HT-29 (cell line): ENCODE data around the gene KLRK1. TPM values are rescaled to one million over a fixed set of nuclear protein-coding genes. Genes with fewer than 3 reads are reported as not detected.
"Not testable (repeated sequence)": the region's sequence is repeated elsewhere in the genome, so short reads cannot be mapped to it uniquely, and the experiment has no call there.

ENCODE experiments used
- DNase-seq: peaks from one replicate; pipeline ENCODE4 v3.0.0-alpha.2; 2015; ENCODE audit warnings: low spot score
- total RNA-seq: library from RNA; depleted of rRNA; stranded (reverse); fragments of >200 nt; shearing (Covaris generic); gene quantifications from 2 replicates; pipeline ENCODE4 v1.2.3, GENCODE V29; 2014

The KLRK1 gene
- total RNA-seq, 1 experiment from 2014 or later: 0.05 TPM

DNA sequence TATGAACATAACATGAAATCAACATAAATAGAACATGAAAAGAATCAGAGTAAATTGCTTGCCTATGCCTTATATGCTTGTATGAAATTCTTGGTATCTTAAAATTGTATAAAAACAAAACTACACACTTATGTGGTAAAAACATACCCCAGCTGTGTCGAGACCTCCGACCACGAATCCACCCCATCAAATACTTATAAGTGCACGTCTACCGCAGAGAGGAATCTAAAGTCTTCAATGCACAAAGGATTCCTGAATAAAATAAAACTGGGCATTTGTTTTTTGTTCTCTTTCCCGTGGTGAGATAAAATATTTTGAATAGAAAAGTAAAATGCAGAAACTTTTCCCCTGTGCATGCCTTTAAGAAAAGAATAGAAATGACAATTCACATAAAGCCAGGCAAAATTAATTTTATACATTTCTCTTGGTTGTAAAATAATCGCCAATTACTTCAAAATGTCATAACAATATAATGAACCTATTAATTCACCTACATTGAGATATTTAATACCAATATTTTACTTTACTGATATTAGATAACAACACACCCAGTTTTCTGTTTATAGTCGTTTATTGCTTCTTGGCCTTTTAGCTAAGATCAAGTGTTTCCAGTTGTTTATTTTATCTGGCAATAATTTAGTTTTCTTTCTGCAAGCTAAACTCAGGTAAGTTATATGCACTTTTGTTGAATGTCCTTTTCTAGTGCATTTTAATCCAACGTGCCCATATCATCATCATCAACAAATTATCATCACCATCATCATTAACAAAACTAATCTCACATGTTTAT is 1.0 kb downstream of the KLRK1 start:
- no peak for DNase-seq

DNA sequence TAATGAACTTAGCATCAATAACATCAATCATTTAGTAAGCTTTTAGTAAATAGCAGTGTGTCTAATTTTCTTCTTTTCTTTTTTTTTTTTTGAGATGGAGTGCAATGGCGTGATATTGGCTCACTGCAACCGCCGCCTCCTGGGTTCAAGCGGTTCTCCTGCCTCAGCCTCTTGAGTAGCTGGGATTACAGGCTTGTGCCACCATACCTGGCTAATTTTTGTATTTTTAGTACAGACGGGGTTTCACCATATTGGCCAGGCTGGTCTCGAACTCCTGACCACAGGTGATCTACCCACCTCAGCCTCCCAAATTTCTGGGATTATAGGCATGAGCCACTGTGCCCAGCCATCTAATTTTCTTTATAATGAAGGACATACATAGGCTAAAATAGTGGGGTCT is 2.3 kb downstream of the KLRK1 start:
- DNase-seq: not testable (repeated sequence)

DNA sequence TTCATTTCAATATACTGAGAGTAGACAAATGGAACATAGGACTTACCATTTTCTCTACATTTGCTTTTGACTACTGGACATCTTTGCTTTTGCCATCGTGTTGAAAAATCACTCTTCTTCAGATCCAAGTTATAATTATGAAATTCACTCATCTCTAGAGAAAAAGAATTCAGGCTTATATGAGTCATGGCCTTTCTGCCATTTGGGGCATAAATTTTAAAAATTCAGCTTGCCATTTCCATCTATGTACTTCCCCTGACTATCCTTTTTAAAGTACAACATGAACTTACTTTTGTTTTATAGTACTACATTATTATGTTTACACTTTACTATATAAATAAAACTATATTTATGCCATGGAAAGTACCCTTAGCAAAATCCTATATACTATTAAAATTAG is 3.0 kb downstream of the KLRK1 start:
- DNase-seq: no peak

DNA sequence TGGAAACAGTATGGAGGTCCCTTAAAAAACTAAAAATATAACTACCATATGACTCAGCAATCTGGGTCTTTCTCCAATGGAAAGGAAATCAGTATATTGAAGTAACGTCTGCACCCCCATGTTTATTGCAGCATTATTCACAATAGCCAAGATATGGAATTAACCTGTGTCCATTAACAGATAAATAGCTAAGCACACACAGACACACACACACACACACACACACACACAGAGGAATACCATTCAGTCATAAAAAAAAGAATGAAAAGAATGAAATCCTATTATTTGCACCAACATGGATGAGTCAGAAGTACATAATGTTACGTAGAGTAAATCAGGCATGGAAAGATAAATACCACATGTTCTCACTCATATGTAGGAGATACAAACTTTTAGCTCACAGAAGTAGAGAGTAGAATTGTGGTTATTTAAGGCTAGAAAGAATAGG is 4.7 kb downstream of the KLRK1 start:
- DNase-seq: peak; percentile 25

DNA sequence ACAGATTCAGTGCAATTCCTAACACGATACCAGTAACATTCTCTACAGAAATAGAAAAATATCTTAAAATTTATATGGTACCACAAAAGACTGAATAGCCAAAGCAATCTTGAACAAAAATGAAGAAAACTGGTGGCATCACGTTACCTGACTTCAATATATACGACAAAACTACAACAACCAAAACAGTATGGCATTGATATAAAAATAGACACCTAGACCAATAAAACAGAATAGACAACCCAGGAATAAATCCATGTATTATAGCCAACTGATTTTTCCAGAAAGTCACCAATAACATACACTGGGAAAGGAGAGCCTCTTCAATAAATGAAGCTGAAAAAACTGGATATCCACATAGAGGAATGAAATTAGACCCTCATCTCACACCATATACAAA is 5.7 kb downstream of the KLRK1 start:
- DNase-seq: no peak

DNA sequence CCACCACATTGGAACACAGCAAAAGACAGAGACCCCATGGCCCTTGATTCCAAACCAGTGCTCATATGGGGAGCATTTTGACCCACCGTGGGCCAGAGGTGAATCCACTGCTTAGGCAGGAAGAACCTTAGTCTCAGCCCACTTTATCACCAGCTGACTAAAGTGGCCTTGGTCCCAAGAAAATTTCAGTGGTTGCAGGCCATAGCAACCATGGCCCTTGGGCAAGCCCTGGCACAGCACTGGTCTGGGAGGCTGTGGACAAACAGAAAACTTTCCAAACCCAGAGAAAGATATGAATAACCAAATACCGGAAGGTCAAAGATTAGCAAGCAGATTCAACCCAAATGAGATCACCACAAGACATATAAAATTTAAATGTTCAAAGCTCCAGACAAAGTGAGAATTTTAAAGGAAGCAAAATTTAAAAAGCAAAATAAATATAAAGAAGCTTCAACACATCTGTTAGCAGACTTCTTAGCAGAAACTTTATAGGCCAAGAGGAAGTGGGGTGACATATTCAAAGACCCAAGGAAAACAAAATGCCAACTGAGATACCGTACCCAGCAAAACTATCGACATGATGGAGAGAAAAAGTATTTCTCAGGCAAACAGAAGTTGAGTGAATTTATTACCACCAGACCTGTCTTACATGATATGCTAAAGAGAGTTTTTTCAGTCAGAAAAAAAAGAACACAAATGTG is 7.8 kb downstream of the KLRK1 start:
- DNase-seq: no peak

DNA sequence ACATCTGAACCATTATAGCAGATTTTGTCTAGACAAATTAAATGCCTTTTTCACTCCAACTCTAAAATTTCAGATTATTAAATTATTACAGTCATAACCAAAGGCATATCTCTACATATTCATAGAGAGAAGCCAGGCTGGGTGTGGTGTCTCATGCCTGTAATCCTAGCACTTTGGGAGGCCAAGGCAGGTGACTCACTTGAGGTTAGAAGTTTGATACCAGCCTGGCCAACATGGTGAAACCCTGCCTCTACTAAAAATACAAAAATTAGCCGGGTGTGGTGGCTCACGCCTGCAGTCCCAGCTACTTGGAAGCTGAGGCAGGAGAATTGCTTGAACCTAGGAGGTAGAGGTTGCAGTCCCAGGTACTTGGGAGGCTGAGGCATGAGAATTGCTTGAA is 11.1 kb downstream of the KLRK1 start:
- not testable (repeated sequence) for DNase-seq

DNA sequence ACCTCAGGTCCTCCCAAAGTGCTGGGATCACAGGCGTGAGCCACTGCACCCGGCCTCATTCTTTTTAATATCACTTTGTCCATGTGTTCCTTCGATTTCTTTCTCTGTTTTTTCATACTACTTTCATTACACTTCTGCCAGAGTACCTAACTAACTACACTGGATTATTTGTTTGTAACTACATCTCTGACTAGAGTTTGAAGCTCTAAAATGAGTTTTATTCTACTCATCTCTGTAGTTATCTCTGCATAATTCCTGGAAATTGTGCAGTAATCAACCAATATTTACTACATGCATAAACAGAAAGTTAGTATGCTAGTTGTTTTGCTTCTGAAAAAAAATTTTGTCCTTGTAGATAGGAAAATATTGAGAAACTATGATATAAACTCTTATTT is 15.2 kb downstream of the KLRK1 start:
- no peak for DNase-seq

DNA sequence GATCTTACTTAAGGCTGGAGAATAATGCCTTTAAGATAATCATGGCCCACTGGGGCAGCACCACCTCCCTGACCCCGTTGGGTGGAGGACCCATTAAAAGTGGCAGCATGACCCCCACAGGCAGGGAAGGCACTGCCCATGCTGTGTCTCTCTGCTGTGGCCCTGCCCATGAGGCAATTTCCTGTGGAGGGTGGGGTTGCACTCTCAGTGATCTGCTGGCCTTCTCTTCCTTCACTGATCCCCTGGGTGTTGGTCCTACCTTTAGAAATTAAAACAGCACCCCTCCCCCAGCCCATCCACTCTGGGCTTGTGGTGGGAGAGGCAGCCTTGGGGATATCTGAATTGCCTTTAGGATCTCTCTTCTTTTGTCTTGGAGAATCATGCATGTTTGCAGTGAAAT is 17.3 kb downstream of the KLRK1 start:
- no peak for DNase-seq

DNA sequence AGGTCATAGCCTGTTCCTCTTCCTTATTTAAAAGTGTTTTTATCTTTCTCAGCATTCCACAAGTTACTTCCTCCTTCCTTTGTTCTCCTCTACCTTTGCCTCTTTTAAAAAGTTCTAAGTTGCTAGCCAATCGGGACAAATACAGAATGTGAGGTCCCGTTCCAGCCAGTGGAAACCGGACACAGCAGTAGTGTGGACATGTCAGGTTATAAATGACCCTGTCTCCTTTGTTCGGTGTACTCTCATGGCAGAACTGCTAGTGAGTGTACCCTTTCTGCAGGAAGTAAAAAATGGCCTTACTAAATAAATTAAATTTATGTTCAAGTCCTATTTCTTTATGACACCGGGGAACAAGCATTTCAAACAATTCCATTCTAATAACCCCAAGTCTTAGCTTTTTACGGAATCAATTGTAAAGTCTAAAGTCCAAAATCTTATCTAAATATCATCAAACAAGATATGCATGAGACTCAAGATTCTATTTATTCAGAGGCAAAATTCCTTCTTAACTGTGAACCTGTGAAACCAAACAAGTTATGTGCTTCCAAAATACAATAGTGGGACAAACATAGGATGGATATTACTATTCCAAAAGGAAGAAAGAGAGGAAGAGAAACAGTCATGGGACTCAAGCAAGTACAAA is 17.8 kb downstream of the KLRK1 start:
- DNase-seq: peak; percentile 61

DNA sequence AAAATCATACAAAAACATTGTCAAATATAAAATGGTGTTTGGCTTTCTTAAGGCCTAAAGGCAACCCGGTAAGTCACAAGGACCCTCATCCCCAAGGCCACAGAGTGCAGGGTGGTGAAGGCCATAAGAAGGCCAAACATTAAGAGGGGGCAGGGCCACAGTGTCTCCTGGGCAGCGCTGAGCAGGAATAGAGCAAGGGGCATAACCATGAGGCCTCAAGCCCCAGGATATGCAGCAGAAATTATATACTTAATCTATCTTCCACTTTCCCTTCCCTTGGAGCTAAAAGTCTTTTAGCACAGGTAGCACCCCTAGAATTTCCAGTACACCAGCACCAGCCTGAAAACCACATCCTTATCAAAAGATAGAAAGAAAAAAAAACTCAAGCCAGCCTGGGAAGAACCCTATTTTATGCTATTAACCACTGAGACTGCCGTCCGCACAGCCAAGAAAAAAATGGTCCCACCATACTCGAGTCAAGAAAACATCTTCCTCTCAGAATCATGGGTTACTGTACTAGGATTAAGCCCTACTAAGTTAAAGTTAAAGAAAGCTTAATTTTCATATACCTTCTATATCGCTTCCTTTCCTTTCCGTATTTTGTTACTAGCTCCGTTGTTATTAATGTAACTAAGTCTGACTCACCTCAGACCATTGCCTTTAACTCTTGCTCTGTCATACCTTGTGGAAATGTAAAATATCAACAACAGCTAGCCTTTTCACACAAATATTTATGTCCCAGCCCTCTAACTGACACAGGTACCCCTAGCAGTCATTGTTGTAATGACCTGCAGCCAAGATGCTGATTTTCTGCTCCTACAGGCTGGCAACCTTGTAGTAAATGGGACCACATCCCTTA is 20.1 kb downstream of the KLRK1 start:
- DNase-seq: no peak

DNA sequence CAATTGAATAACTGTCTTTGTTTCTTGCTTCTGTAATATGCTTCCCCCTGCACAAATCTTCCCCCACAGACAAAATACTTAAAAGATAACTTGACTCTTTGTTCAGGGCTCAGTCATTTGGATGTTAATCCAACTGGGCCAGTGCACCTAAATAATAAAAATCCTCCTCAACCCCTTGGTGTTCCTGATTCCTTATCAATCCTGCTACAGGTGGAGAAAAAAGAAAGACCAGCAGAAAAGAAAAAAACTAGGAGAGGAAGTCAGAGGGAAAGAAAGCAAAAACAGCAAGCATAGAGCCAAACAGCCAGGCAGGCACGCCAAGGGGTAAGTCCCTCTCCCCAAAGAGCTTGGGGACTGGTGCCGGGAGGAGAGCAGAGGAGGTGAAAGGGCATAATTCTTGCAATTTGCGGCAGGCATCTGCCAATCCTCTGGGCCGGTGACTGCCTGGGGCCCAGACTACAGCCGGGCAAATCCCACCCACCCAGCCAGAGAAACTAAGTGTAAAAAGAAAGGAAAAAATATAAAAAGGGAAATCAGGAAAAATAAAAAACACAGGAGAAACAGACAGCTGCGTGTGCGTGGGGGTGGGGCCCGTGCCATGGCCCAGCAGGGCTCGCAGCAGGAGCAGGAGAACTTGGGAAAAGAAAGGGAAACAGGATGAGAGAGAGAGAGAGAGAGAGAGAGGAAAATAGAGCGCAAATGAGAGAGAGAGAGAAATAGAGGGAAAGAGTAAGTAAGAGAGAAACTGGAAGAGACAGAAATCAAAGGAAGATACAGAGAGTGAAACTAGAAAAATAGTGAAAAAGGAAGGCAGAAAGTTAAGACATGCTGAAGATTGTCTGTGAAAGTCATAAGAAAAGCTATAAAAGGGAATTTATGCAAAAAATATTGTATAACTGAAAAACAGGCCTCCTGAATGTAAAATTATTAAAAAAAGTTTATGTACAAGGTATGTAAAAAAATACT is 21.4 kb downstream of the KLRK1 start:
- no peak for DNase-seq

DNA sequence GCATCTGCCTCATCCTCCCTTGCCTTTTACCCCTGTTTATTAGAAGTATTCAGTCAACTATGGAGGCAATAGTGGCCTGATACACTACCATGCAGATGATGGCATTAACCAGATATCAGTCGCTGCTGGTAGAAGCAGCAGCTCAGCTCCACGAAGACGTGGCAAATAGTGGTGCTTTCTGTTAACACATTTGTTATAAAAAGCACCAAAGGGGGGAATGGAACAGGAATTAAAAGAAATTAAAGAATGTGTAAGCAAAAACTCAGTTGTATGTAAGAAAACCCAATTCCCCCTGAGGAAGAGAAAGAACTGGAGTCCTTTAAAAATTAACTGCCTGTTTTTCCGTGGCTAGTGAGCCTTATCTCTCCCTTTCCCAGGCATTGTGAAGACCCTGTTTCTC is 22.1 kb downstream of the KLRK1 start:
- DNase-seq: not testable (repeated sequence)

DNA sequence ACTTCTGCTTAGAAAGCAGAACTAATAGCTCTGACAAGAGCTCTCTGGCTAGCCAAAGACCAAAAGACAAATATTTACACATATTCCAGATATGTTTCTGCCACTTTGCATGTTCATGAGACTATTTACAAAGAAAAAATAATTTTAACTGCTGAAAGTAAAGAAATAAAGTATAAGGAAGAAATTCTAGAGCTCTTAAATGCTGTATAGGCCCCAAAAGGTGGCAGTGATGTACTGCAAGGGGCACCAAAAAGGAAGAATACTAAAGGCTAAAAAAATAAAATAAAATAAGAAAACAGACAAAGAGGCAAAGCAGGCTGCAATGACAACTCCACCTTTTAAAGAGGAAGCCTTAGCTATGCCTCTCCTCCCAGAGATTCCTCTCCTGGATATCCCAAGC is 23.0 kb downstream of the KLRK1 start:
- DNase-seq: peak; percentile 44

DNA sequence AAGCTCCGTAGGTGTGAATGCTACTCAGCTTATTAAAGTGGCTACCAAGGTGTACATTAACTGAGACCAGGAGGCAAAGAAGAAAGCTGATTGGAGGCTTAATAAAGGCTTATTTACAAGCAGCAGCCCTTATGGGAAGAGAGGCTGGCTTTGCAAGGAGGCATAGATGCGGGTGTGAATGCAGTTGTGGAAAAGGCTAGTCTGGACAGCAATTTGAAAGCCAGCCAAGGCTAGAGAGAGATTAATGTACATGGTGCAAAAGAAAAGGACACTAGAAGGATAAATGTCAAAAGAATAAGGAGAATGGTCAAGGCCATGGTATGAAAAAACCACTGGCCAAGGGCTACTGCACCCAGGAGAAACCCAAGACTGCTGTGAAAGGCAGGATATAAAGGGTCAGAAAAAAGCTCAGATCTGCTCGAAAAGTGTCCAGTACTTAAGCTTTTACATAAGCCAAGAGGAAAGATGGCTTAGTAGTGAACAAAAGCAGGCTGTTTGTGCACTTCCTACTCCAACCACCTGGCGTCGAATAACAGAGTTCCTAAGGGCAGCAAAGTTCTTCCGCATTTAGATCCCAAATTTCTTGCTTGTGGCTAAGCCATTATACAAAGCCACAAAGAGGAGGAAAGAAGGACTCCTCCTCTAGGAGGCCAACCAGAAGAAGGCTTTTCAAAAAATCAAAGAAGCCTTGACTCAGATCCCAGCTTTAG is 24.0 kb downstream of the KLRK1 start:
- peak; percentile 64 for DNase-seq

DNA sequence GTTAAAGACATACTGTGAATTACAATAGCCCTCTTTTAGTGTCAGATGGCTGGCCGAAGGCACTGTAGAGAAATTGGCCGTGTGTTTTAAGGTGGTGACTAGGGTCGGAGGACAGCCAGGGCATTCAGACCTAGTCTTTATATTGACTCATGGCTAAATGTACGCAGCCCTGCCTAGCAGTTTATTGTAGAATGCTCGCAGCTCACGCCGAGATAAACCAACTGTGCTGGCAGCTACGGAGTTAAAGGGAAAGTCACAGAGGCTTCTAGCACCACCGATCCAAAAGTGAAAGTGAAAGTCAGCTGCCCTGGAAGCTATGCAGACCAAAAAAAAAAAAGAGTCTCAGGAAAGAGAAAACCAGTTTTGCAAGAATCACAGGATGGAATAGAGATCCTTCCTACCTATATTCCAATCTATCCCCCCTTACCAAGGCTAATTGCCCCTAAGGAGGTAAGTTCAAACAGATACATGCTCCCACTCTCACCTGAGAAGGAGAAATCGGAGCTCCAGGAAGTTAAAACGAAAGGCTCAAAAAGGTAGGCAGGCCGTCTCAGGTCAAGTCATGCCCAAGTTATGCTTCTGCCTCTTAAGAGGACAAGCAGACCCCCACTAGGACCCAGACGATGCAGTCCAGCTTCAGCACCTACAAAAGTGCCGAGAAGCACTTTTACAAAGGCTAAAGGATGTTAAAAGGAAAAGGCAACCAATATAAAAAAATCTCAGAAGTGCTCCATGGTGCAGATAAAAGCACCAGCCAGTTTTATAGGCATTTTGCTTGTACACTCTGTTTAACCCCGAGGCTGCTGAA is 24.8 kb downstream of the KLRK1 start:
- peak; percentile 94 for DNase-seq

DNA sequence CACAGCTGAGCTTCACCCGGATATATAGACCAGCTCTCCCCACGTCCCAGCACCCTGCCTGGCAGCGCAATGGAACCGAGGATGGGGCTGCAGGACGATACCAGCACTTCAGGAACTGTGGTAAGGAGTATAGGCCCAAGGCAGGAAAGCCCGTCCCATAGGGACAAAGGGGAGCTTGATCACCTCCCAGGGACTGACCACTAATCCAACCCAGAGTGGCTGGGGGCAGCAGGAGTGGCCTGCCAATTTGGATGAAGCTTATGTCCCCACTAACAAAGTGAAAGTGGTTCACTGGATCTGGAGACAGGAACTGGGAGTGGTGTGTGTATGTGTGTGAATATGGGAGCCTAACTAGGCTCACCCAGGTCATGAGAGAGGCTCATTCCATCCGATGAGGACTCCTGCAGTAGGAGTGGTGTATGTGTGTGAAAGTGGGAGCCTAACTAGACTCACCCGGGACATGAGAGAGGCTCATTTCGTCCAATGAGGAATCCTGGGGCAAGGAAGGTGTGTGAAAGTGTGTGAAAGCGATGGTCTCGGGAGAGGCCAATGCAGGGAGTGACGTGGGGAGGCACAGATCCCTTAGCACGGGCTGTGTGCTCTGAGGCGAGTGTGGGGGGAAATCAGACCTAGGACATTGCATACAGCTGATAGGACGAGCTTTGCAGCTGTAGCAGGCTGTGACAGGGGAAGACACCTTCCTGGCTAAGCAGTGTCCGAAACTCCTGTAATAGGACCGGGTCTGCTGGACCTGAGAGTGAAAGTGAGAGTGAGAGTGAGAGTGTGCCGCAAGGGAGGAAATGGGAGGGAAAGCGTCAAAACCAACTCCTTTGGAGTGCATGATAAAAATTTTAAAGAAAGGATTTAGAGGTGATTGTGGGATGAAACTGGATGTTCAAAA is 25.7 kb downstream of the KLRK1 start:
- peak; percentile 75 for DNase-seq

DNA sequence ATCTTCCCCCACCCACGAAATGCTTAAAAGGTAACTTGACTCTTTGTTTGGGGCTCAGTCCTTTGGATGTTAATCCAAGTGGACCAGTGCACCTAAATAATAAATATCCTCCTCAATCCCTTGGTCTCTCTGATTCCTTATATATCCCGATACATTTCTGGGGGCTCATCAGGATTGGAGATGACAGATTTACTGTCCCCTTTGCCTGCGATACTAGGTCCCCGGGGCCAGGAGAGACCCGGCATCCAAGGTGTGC is 26.3 kb downstream of the KLRK1 start:
- DNase-seq: peak; percentile 34
